Spleen (tissue), 11 donors: ENCODE results near the gene SYT17. TPM values are rescaled to one million over a fixed set of nuclear protein-coding genes. Genes with fewer than 3 reads are reported as not detected.

Experiments used
- DNase-seq: peaks from one replicate; pipeline ENCODE4 v3.0.0-alpha.2; 2020
- H3K27ac ChIP-seq, 8 donors: fragments of 200-600 bp; sonication (generic) in 7 of 8; 1 replicate in 4 of 8; 2 replicates in 4 of 8; pipeline versions ENCODE4 v1.5.0 to v1.8.0; 2016 to 2021; ENCODE audit warnings: inconsistent platforms in 4 of 8, mild to moderate bottlenecking in 4 of 8, moderate library complexity in 1 of 8
- H3K27me3 ChIP-seq, 7 donors: fragments of 200-600 bp; sonication (generic) in 6 of 7; replicated peaks in 1 of 7; 1 replicate in 4 of 7; 2 replicates in 3 of 7; pipeline versions ENCODE4 v1.5.0 to v1.8.0; 2016 to 2021; ENCODE audit warnings: inconsistent platforms in 3 of 7, mild to moderate bottlenecking in 1 of 7
- H3K36me3 ChIP-seq, 6 donors: fragments of 200-600 bp; sonication (generic) in 5 of 6; 1 replicate in 4 of 6; 2 replicates in 2 of 6; pipeline versions ENCODE4 v1.5.0 to v1.8.0; 2016 to 2021; ENCODE audit warnings: inconsistent platforms in 2 of 6
- H3K4me1 ChIP-seq, 6 donors: fragments of 200-600 bp; sonication (generic) in 5 of 6; 1 replicate in 3 of 6; 2 replicates in 3 of 6; pipeline versions ENCODE4 v1.5.0 to v1.8.0; 2016 to 2021; ENCODE audit warnings: inconsistent platforms in 3 of 6
- H3K4me3 ChIP-seq, 8 donors: fragments of 200-600 bp; sonication (generic) in 7 of 8; 1 replicate in 4 of 8; 2 replicates in 4 of 8; pipeline versions ENCODE4 v1.5.0 to v1.8.0; 2016 to 2021; ENCODE audit warnings: inconsistent platforms in 4 of 8, mild to moderate bottlenecking in 4 of 8, moderate library complexity in 2 of 8
- H3K9me3 ChIP-seq, 8 donors: fragments of 200-600 bp; sonication (generic) in 7 of 8; 1 replicate in 4 of 8; 2 replicates in 4 of 8; pipeline versions ENCODE4 v1.5.0 to v1.8.0; 2016 to 2021; ENCODE audit warnings: inconsistent platforms in 4 of 8
- POLR2A ChIP-seq, 3 donors: fragments of 450-650 bp; IDR thresholded peaks; one replicate each; pipeline ENCODE4 v1.5.1; 2017; ENCODE audit warnings: antibody characterized with exemption in 3 of 3, mild to moderate bottlenecking in 1 of 3
- POLR2AphosphoS5 ChIP-seq, 3 donors: sonication (generic); formaldehyde crosslinking; IDR thresholded peaks; one replicate each; pipeline ENCODE4 v1.5.1; 2017; ENCODE audit warnings: antibody characterized with exemption in 3 of 3
- WGBS, 5 donors: extraction: QIAGEN DNeasy Blood & Tissue Kit in 3 of 5; methylation state at CpG; one replicate each; pipeline versions ENCODE4 v1.1.5 to v1.1.7; 2013 to 2018; 5-methylcytosine and 5-hydroxymethylcytosine counted together
- intact Hi-C: fragments of 100-400 bp; cut with DNase I; formaldehyde crosslinking; loops from one replicate; pipeline ENCODE4 v1.15.0; 2023; ENCODE audit warnings: low total_unique reads
- polyA plus RNA-seq, 3 donors: library from polyadenylated mRNA; stranded (reverse); fragments of 200-250 nt; gene quantifications; one replicate each; pipeline ENCODE4 v1.2.1, GENCODE V29; 2013
- total RNA-seq, 7 donors: library from RNA; depleted of rRNA in 3 of 7; stranded (reverse); fragments of >200 nt in 3 of 7; fragmentation: NEBNext Ultra II Directional in 4 of 7; extraction: Animal tissue kit (Norgen Biotek cat#: 25700) in 4 of 7; gene quantifications; one replicate each; pipeline versions ENCODE4 v1.1.0 to v1.2.1, GENCODE V29; 2016 to 2021
- TF ChIP-seq, protein P1 (sequence below), 11 experiments: fragments of 200-600 bp in 7 of 11; fragments of 450-650 bp in 4 of 11; sonication (generic) in 4 of 11; IDR thresholded peaks in 8 of 11; conservative IDR thresholded peaks in 3 of 11; 1 replicate in 7 of 11; 2 replicates in 4 of 11; pipeline versions ENCODE4 v1.4.0 to v1.8.0; 2016 to 2021; ENCODE audit warnings: antibody characterized with exemption in 11 of 11, inconsistent platforms in 4 of 11, mild to moderate bottlenecking in 1 of 11
- donor health status: healthy with polysubstance abuse.
- donor health status: DM: no; HTN: no; CAD: no; lungs with moderate emphysema.
- donor health status: DM: no; HTN: no; CAD: no.
- donor health status: Bipolar disorder and iron deficiency.
- donor health status: healthy.
- donor health status: DM: no; HTN: no; CAD: no.
- donor health status: DM: yes; HTN: yes; CAD: no.

Gene SYT17
- total and polyA plus RNA-seq, 10 donors: 1.2 to 3.7 (median 2.0) TPM

GRCh38 chr16:19180741-19181140, 12.7 kb downstream of the SYT17 start:
- no peak for DNase-seq
- WGBS, 5 donors: 89 to 94% (median 93%) methylated on average over 4 of the region's 4 CpGs
- intact Hi-C loops: no loop called here
- Histone ChIP-seq H3K9me3 (no peaks in the 10 kb centered on the region), H3K27me3 (no peaks in the 10 kb centered on the region), H3K27ac (no peak overlapping the region), H3K4me1 (peaks cover 0 to 22% (median 3%) of the 10 kb centered on the region in 6 donors), H3K4me3 (no peak overlapping the region), H3K36me3 (no peaks in the 10 kb centered on the region)
- TF ChIP-seq, protein P1, sequence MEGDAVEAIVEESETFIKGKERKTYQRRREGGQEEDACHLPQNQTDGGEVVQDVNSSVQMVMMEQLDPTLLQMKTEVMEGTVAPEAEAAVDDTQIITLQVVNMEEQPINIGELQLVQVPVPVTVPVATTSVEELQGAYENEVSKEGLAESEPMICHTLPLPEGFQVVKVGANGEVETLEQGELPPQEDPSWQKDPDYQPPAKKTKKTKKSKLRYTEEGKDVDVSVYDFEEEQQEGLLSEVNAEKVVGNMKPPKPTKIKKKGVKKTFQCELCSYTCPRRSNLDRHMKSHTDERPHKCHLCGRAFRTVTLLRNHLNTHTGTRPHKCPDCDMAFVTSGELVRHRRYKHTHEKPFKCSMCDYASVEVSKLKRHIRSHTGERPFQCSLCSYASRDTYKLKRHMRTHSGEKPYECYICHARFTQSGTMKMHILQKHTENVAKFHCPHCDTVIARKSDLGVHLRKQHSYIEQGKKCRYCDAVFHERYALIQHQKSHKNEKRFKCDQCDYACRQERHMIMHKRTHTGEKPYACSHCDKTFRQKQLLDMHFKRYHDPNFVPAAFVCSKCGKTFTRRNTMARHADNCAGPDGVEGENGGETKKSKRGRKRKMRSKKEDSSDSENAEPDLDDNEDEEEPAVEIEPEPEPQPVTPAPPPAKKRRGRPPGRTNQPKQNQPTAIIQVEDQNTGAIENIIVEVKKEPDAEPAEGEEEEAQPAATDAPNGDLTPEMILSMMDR (IDR thresholded peaks at IDR 0.05 in 8 of 11, conservative IDR thresholded peaks at IDR 0.05 in 3 of 11): no peak
- TF ChIP-seq POLR2A (IDR thresholded peaks at IDR 0.05): no peak
- no peak for TF ChIP-seq POLR2AphosphoS5 (IDR thresholded peaks at IDR 0.05)

DNA sequence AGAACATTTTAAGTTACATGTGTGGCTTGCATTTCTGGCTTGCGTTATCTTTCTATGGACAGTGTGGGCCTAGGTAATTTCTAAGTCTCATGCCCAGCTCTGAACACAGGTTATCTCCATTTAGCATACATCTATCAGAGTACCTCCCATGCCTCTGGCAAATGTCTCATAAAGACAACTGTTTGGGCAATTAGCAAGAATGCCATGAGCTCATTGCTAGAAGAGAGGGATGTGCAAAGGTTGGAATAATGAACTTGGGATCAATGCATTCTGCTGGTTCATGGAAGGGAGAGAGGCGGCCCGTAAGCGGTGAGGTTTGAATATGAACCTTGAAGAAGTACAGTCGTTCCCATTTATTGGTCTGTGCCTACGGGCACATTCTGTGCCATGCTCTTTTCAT, 14.4 kb downstream of the SYT17 start:
- no peak overlapping the region for H3K27ac ChIP-seq
- 77 to 98% (median 92%) methylated on average over 6 of the region's 6 CpGs for WGBS, 5 donors

GRCh38 chr16:19183187-19183586, 15.1 kb downstream of the SYT17 start:
- TF ChIP-seq POLR2AphosphoS5 (IDR thresholded peaks at IDR 0.05): no peak
- TF ChIP-seq, protein P1 (IDR thresholded peaks at IDR 0.05 in 8 of 11, conservative IDR thresholded peaks at IDR 0.05 in 3 of 11): no peak
- no peak for TF ChIP-seq POLR2A (IDR thresholded peaks at IDR 0.05)
- 82 to 89% (median 88%) methylated on average over 6 of the region's 6 CpGs for WGBS, 5 donors
- Histone ChIP-seq H3K27me3 (no peaks in the 10 kb centered on the region), H3K4me3 (no peak overlapping the region), H3K36me3 (no peaks in the 10 kb centered on the region), H3K4me1 (peaks cover 0 to 22% (median 3%) of the 10 kb centered on the region in 6 donors), H3K27ac (no peak overlapping the region), H3K9me3 (peaks cover 0 to 5% (median 0%) of the 10 kb centered on the region in 8 donors)
- intact Hi-C loops: no loop called here
- DNase-seq: no peak

More for the DNA sequence above, 14.4 kb downstream of the SYT17 start:
- H3K27me3 ChIP-seq: no peaks in the 10 kb centered on the region
- H3K36me3 ChIP-seq: no peaks in the 10 kb centered on the region
- DNase-seq: no peak
- no peaks in the 10 kb centered on the region for H3K9me3 ChIP-seq
- H3K4me1 ChIP-seq: peaks cover 0 to 22% (median 3%) of the 10 kb centered on the region in 6 donors
- TF ChIP-seq POLR2AphosphoS5 (IDR thresholded peaks at IDR 0.05): no peak
- TF ChIP-seq POLR2A (IDR thresholded peaks at IDR 0.05): no peak
- TF ChIP-seq, protein P1 (IDR thresholded peaks at IDR 0.05 in 8 of 11, conservative IDR thresholded peaks at IDR 0.05 in 3 of 11): no peak
- H3K4me3 ChIP-seq: no peak overlapping the region
- intact Hi-C loops: no loop called here

GRCh38 chr16:19184823-19185509, 16.9 kb downstream of the SYT17 start:
- WGBS, 5 donors: 59 to 66% (median 61%) methylated on average over 9 of the region's 9 CpGs
- intact Hi-C loops: no loop called here

More at GRCh38 chr16:19184823-19185509, 16.9 kb downstream of the SYT17 start:
- Histone ChIP-seq H3K4me1 (peaks cover 0 to 14% (median 1%) of the 10 kb centered on the region in 6 donors), H3K4me3 (no peak overlapping the region), H3K27ac (no peak overlapping the region), H3K27me3 (no peaks in the 10 kb centered on the region), H3K36me3 (no peaks in the 10 kb centered on the region), H3K9me3 (peaks cover 0 to 6% (median 0%) of the 10 kb centered on the region in 8 donors)
- DNase-seq: no peak
- TF ChIP-seq POLR2A (IDR thresholded peaks at IDR 0.05): no peak
- TF ChIP-seq POLR2AphosphoS5 (IDR thresholded peaks at IDR 0.05): no peak
- TF ChIP-seq, protein P1 (IDR thresholded peaks at IDR 0.05 in 8 of 11, conservative IDR thresholded peaks at IDR 0.05 in 3 of 11): no peak
